GM12878 (cell line): Measurements from ENCODE around the gene SETBP1. TPM values are rescaled to one million over a fixed set of nuclear protein-coding genes. Genes with fewer than 3 reads are reported as not detected.
A peak's percentile ranks its signal among the peaks of the same experiment; 100 is the strongest.

Experiments
- ATAC-seq: fragments of 200-7000 bp; cut with Tn5 transposase; 3 replicates; pipeline ENCODE4 v1.9.1; 2020; ENCODE audit warnings: mild to moderate bottlenecking, moderate library complexity
- BruUV-seq: library from RNA; stranded (reverse); fragments of 400-500 nt; replicated peaks from 2 replicates; lab custom pipeline; 2021; lab: Mats Ljungman, UMichigan
- CTCF ChIA-PET: fragments of 300-600 bp; sonication (Branson Sonifier 250); formaldehyde crosslinking; extraction: SDS; loops from one replicate; lab custom pipeline; 2021; ENCODE audit warnings: inconsistent platforms; lab: Yijun Ruan, JAX
- POLR2A ChIA-PET: fragments of 350-600 bp; formaldehyde crosslinking; extraction: SDS; loops from one replicate; lab custom pipeline; 2021; ENCODE audit warnings: inconsistent platforms; lab: Charles Lee
- RAD21 ChIA-PET: fragments of 300-600 bp; sonication (Branson Sonifier 250); formaldehyde crosslinking; loops from one replicate; lab custom pipeline; 2023; ENCODE audit warnings: antibody characterized with exemption; ENCODE audit not compliant: unreplicated experiment; lab: Charles Lee
- SMC1A ChIA-PET: fragments of 300-600 bp; sonication (Branson Sonifier 250); formaldehyde crosslinking; loops from one replicate; lab custom pipeline; 2023; ENCODE audit not compliant: unreplicated experiment, uncharacterized antibody; lab: Charles Lee
- DNase-seq: peaks from one replicate; pipeline ENCODE4 v3.0.0-alpha.2; 2011; ENCODE audit warnings: low read depth, low spot score
- FAIRE-seq: peaks from 3 replicates; lab custom pipeline; 2011; peaks lifted over from hg19 to GRCh38; lab: Jason Lieb, UNC
- H2AFZ ChIP-seq: 2 replicates; pipeline ENCODE4 v1.6.0; 2011; ENCODE audit warnings: low read depth, low read length, control low read depth; ENCODE audit not compliant: control insufficient read depth
- H3K27ac ChIP-seq: 2 replicates; pipeline ENCODE4 v1.5.1; 2011; ENCODE audit warnings: control low read depth; ENCODE audit not compliant: control insufficient read depth, insufficient read depth
- H3K27me3 ChIP-seq, 2 experiments: replicated peaks in 1 of 2; 2 replicates each; pipeline versions ENCODE4 v1.6.0 to v1.6.1; 2011; ENCODE audit warnings: low read length in 1 of 2; ENCODE audit not compliant: control insufficient read depth in 2 of 2, insufficient read depth in 2 of 2
- H3K36me3 ChIP-seq, 2 experiments: 2 replicates each; pipeline ENCODE4 v1.5.1; 2011; ENCODE audit warnings: low read length in 1 of 2; ENCODE audit not compliant: control insufficient read depth in 2 of 2, insufficient read depth in 2 of 2
- H3K4me1 ChIP-seq: 2 replicates; pipeline ENCODE4 v1.6.1; 2011; ENCODE audit warnings: mild to moderate bottlenecking, low read length, moderate library complexity, mixed read lengths; ENCODE audit not compliant: control insufficient read depth, insufficient read depth
- H3K4me2 ChIP-seq: 2 replicates; pipeline ENCODE4 v1.6.0; 2011; ENCODE audit warnings: control low read depth; ENCODE audit not compliant: control insufficient read depth, insufficient read depth
- H3K4me3 ChIP-seq: fragments of 200-600 bp; sonication (generic); 2 replicates; pipeline ENCODE4 v1.5.1; 2016
- H3K79me2 ChIP-seq: 2 replicates; pipeline ENCODE4 v1.6.0; 2011; ENCODE audit warnings: low read length; ENCODE audit not compliant: control insufficient read depth, insufficient read depth
- H3K9ac ChIP-seq: 2 replicates; pipeline ENCODE4 v1.8.0; 2011; ENCODE audit warnings: low read length, control low read depth, mixed read lengths; ENCODE audit not compliant: control insufficient read depth, insufficient read depth
- H3K9me3 ChIP-seq: replicated peaks from 3 replicates; pipeline ENCODE4 v1.5.1; 2011; ENCODE audit warnings: mild to moderate bottlenecking, low read length; ENCODE audit not compliant: control insufficient read depth, insufficient read depth
- H4K20me1 ChIP-seq: 2 replicates; pipeline ENCODE4 v1.6.0; 2011; ENCODE audit not compliant: control insufficient read depth, insufficient read depth
- MYB ChIP-seq: fragments of 150-350 bp; IDR thresholded peaks from 2 replicates; pipeline ENCODE4 v1.6.1; 2014; ENCODE audit warnings: mild to moderate bottlenecking, low read depth, low read length, borderline replicate concordance
- SIN3A ChIP-seq: IDR thresholded peaks from 2 replicates; pipeline ENCODE4 v1.6.1; 2012; ENCODE audit warnings: low read depth, low read length, improper control_type of control experiment
- WGBS: methylation state at CpG from one replicate; pipeline ENCODE4 v1.1.6; 2016; ENCODE audit warnings: low lambda C conversion rate; ENCODE audit not compliant: insufficient replicate concordance, insufficient coverage; ENCODE audit errors: missing lambda C conversion rate; 5-methylcytosine and 5-hydroxymethylcytosine counted together
- in situ Hi-C: fragments of 300-500 bp; cut with MboI; formaldehyde crosslinking; loops from 9 replicates; pipeline ENCODE4 v1.14.3; 2018; ENCODE audit warnings: mixed read lengths
- intact Hi-C: fragments of 100-400 bp; cut with micrococcal nuclease; formaldehyde crosslinking; loops from one replicate; pipeline ENCODE4 v1.14.2; 2022; ENCODE audit not compliant: unreplicated experiment
- polyA plus RNA-seq, 11 experiments: library from polyadenylated mRNA; depleted of rRNA in 4 of 11; unstranded in 6 of 11; stranded (reverse) in 5 of 11; fragments of >200 nt; fragmentation: Nextera tagmentation in 4 of 11; fragmentation: Illumina TruSeq in 1 of 11; extraction: Ambion mirVana in 4 of 11; extraction: Trizol in 1 of 11; gene quantifications; 1 replicate in 1 of 11; 2 replicates in 10 of 11; pipeline versions ENCODE4 v1.2.1 to v1.2.3, GENCODE V29; 2011 to 2016; ENCODE audit warnings: inconsistent platforms in 2 of 11, missing spikeins in 2 of 11, low read depth in 1 of 11
- total RNA-seq, 4 experiments: library from RNA; depleted of rRNA in 3 of 4; stranded (reverse); fragments of >200 nt in 3 of 4; fragmentation: Illumina TruSeq in 1 of 4; extraction: Trizol in 1 of 4; gene quantifications; 2 replicates each; pipeline versions ENCODE4 v1.2.1 to v1.2.3, GENCODE V29; 2013 to 2021
- TF ChIP-seq, protein P1 (sequence below): fragments of 150-350 bp; IDR thresholded peaks from 2 replicates; pipeline ENCODE4 v1.6.1; 2016; ENCODE audit warnings: low read depth, low read length
- TF ChIP-seq, protein P2 (sequence below): IDR thresholded peaks from 2 replicates; pipeline ENCODE4 v1.6.1; 2012; ENCODE audit warnings: low read depth, low read length, improper control_type of control experiment

SETBP1 gene
- total and polyA plus RNA-seq, 10 of the 15 experiments (the other 5 are each of a cell fraction or from before 2014, with no cell fraction given): 0.99 to 29.7 (median 8.3) TPM

DNA sequence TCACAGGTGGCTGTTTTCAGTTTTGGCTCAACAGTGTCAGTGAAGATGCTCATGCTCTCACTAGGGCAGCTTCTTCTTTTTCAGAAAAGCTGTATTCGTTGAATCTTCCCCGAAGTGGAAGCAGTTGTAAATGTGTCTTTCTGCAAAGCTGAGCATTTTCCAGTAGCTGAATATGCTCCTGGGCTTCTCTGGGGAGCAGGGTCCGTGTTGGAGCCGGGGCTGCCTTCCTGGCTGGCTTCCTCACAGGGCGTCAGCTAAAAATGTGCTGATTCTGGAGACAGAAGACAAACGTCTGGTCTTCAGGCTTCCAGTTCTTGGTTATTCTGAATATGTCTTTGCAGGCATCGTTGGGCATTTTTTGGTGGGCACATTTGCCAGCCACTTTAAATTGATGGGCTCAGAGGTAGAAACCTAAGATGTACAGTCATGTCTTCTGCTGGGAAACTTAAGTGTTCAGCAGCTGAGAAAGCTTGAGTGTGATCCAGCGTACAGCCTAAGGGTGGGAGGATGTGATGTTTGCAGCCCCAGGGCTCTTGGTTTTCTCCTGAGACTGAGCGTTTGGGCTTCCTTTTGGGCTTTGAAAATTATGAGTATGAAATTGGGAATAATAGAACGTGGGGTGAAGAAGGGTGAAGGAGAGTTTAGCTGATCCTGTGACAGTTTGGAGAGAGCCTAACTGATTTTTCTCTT, 19.0 kb downstream of the SETBP1 start:
- H3K27me3 ChIP-seq: no peaks in the 10 kb centered on the region
- BruUV-seq: no TSS peak
- intact Hi-C loops: loop anchor here (2.0 kb wide), 1 partner anchor 17 kb away; no protein-coding TSS in a partner anchor
- no peak overlapping the region for H3K4me3 ChIP-seq
- RAD21 ChIA-PET: interaction anchor here (0.9 to 2.2 kb wide), 10 partner anchors 8 to 513 kb away, joined by 3 to 13 read pairs (median 5); partner anchors contain the start of gene SETBP1
- no peaks in the 10 kb centered on the region for H3K9me3 ChIP-seq
- DNase-seq: no peak
- in situ Hi-C loops: no loop called here
- H3K4me2 ChIP-seq: no peak overlapping the region
- no peaks in the 10 kb centered on the region; the same call in none of the 2 replicates for H3K79me2 ChIP-seq
- peaks cover 2% of the 10 kb centered on the region for H3K4me1 ChIP-seq
- CTCF ChIA-PET: interaction anchor here (0.5 to 4.7 kb wide), 5 partner anchors 8 to 1213 kb away, joined by 3 to 25 read pairs (median 4); no protein-coding TSS in a partner anchor
- POLR2A ChIA-PET: interaction anchor here (0.8 to 1.0 kb wide), 2 partner anchors 9 to 10 kb away, joined by 3 to 4 read pairs; no protein-coding TSS in a partner anchor
- no peak overlapping the region for H3K9ac ChIP-seq
- no peak overlapping the region for H3K27ac ChIP-seq
- TF ChIP-seq SIN3A (no peak), MYB (no peak)
- TF ChIP-seq, protein P1, sequence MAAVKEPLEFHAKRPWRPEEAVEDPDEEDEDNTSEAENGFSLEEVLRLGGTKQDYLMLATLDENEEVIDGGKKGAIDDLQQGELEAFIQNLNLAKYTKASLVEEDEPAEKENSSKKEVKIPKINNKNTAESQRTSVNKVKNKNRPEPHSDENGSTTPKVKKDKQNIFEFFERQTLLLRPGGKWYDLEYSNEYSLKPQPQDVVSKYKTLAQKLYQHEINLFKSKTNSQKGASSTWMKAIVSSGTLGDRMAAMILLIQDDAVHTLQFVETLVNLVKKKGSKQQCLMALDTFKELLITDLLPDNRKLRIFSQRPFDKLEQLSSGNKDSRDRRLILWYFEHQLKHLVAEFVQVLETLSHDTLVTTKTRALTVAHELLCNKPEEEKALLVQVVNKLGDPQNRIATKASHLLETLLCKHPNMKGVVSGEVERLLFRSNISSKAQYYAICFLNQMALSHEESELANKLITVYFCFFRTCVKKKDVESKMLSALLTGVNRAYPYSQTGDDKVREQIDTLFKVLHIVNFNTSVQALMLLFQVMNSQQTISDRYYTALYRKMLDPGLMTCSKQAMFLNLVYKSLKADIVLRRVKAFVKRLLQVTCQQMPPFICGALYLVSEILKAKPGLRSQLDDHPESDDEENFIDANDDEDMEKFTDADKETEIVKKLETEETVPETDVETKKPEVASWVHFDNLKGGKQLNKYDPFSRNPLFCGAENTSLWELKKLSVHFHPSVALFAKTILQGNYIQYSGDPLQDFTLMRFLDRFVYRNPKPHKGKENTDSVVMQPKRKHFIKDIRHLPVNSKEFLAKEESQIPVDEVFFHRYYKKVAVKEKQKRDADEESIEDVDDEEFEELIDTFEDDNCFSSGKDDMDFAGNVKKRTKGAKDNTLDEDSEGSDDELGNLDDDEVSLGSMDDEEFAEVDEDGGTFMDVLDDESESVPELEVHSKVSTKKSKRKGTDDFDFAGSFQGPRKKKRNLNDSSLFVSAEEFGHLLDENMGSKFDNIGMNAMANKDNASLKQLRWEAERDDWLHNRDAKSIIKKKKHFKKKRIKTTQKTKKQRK: no peak
- TF ChIP-seq, protein P2, sequence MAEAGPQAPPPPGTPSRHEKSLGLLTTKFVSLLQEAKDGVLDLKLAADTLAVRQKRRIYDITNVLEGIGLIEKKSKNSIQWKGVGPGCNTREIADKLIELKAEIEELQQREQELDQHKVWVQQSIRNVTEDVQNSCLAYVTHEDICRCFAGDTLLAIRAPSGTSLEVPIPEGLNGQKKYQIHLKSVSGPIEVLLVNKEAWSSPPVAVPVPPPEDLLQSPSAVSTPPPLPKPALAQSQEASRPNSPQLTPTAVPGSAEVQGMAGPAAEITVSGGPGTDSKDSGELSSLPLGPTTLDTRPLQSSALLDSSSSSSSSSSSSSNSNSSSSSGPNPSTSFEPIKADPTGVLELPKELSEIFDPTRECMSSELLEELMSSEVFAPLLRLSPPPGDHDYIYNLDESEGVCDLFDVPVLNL: no peak
- WGBS: 42% methylated on average over 10 of the region's 10 CpGs
- no peaks in the 10 kb centered on the region; a peak in 1 of 4 replicates for H3K36me3 ChIP-seq
- no peaks in the 10 kb centered on the region for H4K20me1 ChIP-seq
- ATAC-seq: peak; percentile 13; the same call in 1 of the 3 replicates
- FAIRE-seq: no peak
- SMC1A ChIA-PET: interaction anchor here (0.7 to 22.0 kb wide), 16 partner anchors 8 to 213 kb away, joined by 3 to 216 read pairs (median 4); no protein-coding TSS in a partner anchor
- no peak overlapping the region for H2AFZ ChIP-seq
